HFF-Myc (cell line): ENCODE measurements around the gene PPIB.

Experiments used
- DNase-seq: peaks from one replicate; pipeline ENCODE4 v3.0.0-alpha.2; 2011; ENCODE audit warnings: low read depth; ENCODE audit errors: extremely low read depth
- H3K4me3 ChIP-seq: replicated peaks from 2 replicates; pipeline ENCODE4 v1.5.1; 2011; ENCODE audit warnings: low read depth, mild to moderate bottlenecking, control low read depth, low read length
- CTCF ChIP-seq: IDR thresholded peaks from 2 replicates; pipeline ENCODE4 v1.5.1; 2012; ENCODE audit warnings: mild to moderate bottlenecking, low read depth, low read length, control low read depth; ENCODE audit errors: missing control alignments

Gene PPIB

GRCh38 chr15:64162869-64163658 is at the start of gene PPIB:
Gene PPIB (minus strand): TSS chr15:64163022. CDS start chr15:64162986, 36 bp downstream.
- TF ChIP-seq CTCF: peak; percentile 22
- DNase-seq: peak; percentile 90
- peak within 1 kb of the TSS; percentile 73 for H3K4me3 ChIP-seq

GRCh38 chr15:64211696-64212095 is 48.9 kb upstream of the PPIB start:
- no peak for DNase-seq
- no peak overlapping the region for H3K4me3 ChIP-seq
- no peak for TF ChIP-seq CTCF

GRCh38 chr15:64210371-64210770 is 47.5 kb upstream of the PPIB start:
- no peak for DNase-seq
- no peak for TF ChIP-seq CTCF
- no peak overlapping the region for H3K4me3 ChIP-seq

GRCh38 chr15:64209680-64210334 is 47.0 kb upstream of the PPIB start:
- TF ChIP-seq CTCF: no peak
- no peak overlapping the region for H3K4me3 ChIP-seq
- peak; percentile 37 for DNase-seq

GRCh38 chr15:64205202-64205601 is 42.4 kb upstream of the PPIB start:
- no peak for TF ChIP-seq CTCF
- no peak for DNase-seq

GRCh38 chr15:64197425-64197824 is 34.6 kb upstream of the PPIB start:
- no peak for DNase-seq
- TF ChIP-seq CTCF: no peak
- no peak overlapping the region for H3K4me3 ChIP-seq

More at GRCh38 chr15:64205202-64205601, 42.4 kb upstream of the PPIB start:
- no peak overlapping the region for H3K4me3 ChIP-seq
